Kidney tubule cell (primary cell): Measurements from ENCODE around the gene MYO18B.

ENCODE experiments used
- DNase-seq: peaks from one replicate; pipeline ENCODE4 v3.0.0-alpha.2; 2018; ENCODE audit warnings: low spot score

The MYO18B gene

GRCh38 chr22:25997886-25998775 lies 256.1 kb downstream of the MYO18B start:
- DNase-seq: no peak

GRCh38 chr22:26002456-26002855 lies 260.5 kb downstream of the MYO18B start:
- DNase-seq: no peak

GRCh38 chr22:26004477-26004876 lies 262.5 kb downstream of the MYO18B start:
- DNase-seq: no peak

- no peak for DNase-seq
These were observed 266.6 kb downstream of the MYO18B start for GRCh38 chr22:26008587-26008986.

GRCh38 chr22:26016916-26017315 lies 274.9 kb downstream of the MYO18B start:
- DNase-seq: no peak

- no peak for DNase-seq
These were observed 275.9 kb downstream of the MYO18B start for GRCh38 chr22:26017932-26018331.

GRCh38 chr22:26019596-26019995 lies 277.6 kb downstream of the MYO18B start:
- no peak for DNase-seq

GRCh38 chr22:26021516-26021915 lies 279.5 kb downstream of the MYO18B start:
- no peak for DNase-seq

- DNase-seq: no peak
These were observed 281.3 kb downstream of the MYO18B start for GRCh38 chr22:26023104-26023775.

- DNase-seq: no peak
These were observed 283.6 kb downstream of the MYO18B start for GRCh38 chr22:26025626-26026025.

GRCh38 chr22:26027341-26027740 lies 285.4 kb downstream of the MYO18B start:
- no peak for DNase-seq

GRCh38 chr22:26031641-26032040 lies 289.7 kb downstream of the MYO18B start:
- no peak for DNase-seq

- DNase-seq: no peak
These were observed 291.1 kb downstream of the MYO18B start for GRCh38 chr22:26033071-26033470.

- DNase-seq: no peak
These were observed 291.6 kb downstream of the MYO18B start for GRCh38 chr22:26033586-26033985.

- DNase-seq: no peak
These were observed 293.5 kb downstream of the MYO18B start for GRCh38 chr22:26035523-26035922.

GRCh38 chr22:26038365-26038764 lies 296.4 kb downstream of the MYO18B start:
- no peak for DNase-seq

GRCh38 chr22:26041931-26042330 lies 299.9 kb downstream of the MYO18B start:
- no peak for DNase-seq

GRCh38 chr22:26043031-26043430 lies 301.0 kb downstream of the MYO18B start:
- DNase-seq: no peak

GRCh38 chr22:26045051-26045450 lies 303.1 kb downstream of the MYO18B start:
- DNase-seq: no peak

- DNase-seq: no peak
These were observed 303.9 kb downstream of the MYO18B start for GRCh38 chr22:26045860-26046259.

GRCh38 chr22:26047516-26047915 lies 305.5 kb downstream of the MYO18B start:
- DNase-seq: no peak

GRCh38 chr22:26047920-26048319 lies 305.9 kb downstream of the MYO18B start:
- DNase-seq: no peak

- DNase-seq: no peak
These were observed 308.1 kb downstream of the MYO18B start for GRCh38 chr22:26050079-26050478.
